Activated T-helper 17 cell treated with anti-CD3 and anti-CD28 coated beads, Interleukin-2, amount 50 U/mL, for 72 hours (primary cell): ENCODE measurements around the gene AUTS2. TPM values are rescaled to one million over a fixed set of nuclear protein-coding genes. Genes with fewer than 3 reads are reported as not detected.

Source experiments
- ATAC-seq: fragments of 150-1000 bp; cut with Tn5 transposase; replicated peaks from 2 replicates; pipeline ENCODE4 v1.10.0; 2021; ENCODE audit warnings: mild to moderate bottlenecking, moderate library complexity
- H3K27ac Mint-ChIP-seq: one replicate; pipeline ENCODE4 v1.8.0; 2022; ENCODE audit warnings: mixed read lengths
- H3K27me3 Mint-ChIP-seq: one replicate; pipeline ENCODE4 v1.8.0; 2022; ENCODE audit warnings: mixed read lengths
- H3K36me3 Mint-ChIP-seq: one replicate; pipeline ENCODE4 v1.8.0; 2022; ENCODE audit warnings: low read depth, mild to moderate bottlenecking, mixed read lengths
- H3K4me1 Mint-ChIP-seq: one replicate; pipeline ENCODE4 v1.8.0; 2022; ENCODE audit warnings: mixed read lengths
- H3K4me3 Mint-ChIP-seq: one replicate; pipeline ENCODE4 v1.8.0; 2022; ENCODE audit warnings: mild to moderate bottlenecking, mixed read lengths
- H3K9me3 Mint-ChIP-seq: one replicate; pipeline ENCODE4 v1.8.0; 2022; ENCODE audit warnings: mixed read lengths
- total RNA-seq, 2 donors: library from RNA; stranded (reverse); gene quantifications; one replicate each; pipeline ENCODE4 v1.2.3, GENCODE V29; 2022

The AUTS2 gene
- total RNA-seq, 2 donors from 2014 or later: 20.1 to 39.9 TPM

GRCh38 chr7:70472601-70473237, 874.4 kb downstream of the AUTS2 start:
- no peak overlapping the region for H3K4me3 Mint-ChIP-seq
- H3K4me1 Mint-ChIP-seq: no peaks in the 10 kb centered on the region
- no peaks in the 10 kb centered on the region for H3K27me3 Mint-ChIP-seq
- H3K36me3 Mint-ChIP-seq: no peaks in the 10 kb centered on the region
- H3K9me3 Mint-ChIP-seq: no peaks in the 10 kb centered on the region
- H3K27ac Mint-ChIP-seq: no peak overlapping the region
- ATAC-seq: no peak

GRCh38 chr7:70474639-70475234, 876.5 kb downstream of the AUTS2 start:
- H3K4me3 Mint-ChIP-seq: no peak overlapping the region

GRCh38 chr7:70477036-70478010, 879.0 kb downstream of the AUTS2 start:
- H3K9me3 Mint-ChIP-seq: peaks cover 4% of the 10 kb centered on the region
- no peaks in the 10 kb centered on the region for H3K36me3 Mint-ChIP-seq
- H3K4me3 Mint-ChIP-seq: no peak overlapping the region
- H3K27ac Mint-ChIP-seq: no peak overlapping the region
- H3K4me1 Mint-ChIP-seq: no peaks in the 10 kb centered on the region
- no peaks in the 10 kb centered on the region for H3K27me3 Mint-ChIP-seq
- ATAC-seq: no peak

More at GRCh38 chr7:70474639-70475234, 876.5 kb downstream of the AUTS2 start:
- no peaks in the 10 kb centered on the region for H3K4me1 Mint-ChIP-seq
- no peak overlapping the region for H3K27ac Mint-ChIP-seq
- no peaks in the 10 kb centered on the region for H3K36me3 Mint-ChIP-seq
- no peaks in the 10 kb centered on the region for H3K9me3 Mint-ChIP-seq
- no peaks in the 10 kb centered on the region for H3K27me3 Mint-ChIP-seq
- ATAC-seq: no peak

DNA sequence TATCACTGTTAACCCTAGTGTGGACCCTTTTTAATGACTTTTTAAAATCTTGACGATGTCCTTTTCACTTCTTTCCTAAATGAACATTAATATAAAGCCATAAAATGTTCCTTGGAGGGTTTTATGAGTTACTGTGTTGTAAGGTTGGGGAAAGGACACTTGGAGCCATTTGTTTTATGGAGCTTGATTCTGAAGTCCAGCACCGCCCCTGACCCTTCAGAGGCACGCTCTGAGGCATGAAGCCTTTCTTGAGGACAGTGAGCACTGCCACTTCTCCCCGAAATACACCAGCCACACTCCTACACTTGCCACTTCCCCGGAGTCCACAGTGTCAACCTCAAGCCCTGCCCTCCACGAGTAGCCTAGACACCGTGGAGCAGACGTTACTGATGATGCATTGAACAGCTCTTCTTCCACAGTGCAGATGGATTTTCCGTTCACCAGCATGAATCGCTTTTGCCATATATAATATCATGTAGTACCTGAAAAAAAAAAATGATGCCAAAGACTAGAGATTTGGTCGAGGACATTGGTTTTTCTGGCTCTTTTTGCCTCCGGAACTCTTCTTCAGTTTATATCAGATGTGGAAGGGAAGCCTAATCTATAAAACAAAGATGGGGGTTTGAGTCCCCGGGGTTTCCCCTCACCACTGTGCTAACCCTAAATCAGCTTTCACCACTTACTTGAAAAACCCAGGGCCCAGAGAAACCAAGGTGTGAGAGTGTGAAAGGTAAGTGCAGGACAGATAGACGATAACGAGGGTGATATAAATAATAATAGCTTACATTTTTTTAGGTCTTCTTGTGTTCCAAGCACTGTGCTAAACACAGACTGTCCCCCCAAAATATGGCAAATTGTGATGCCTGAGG, 881.1 kb downstream of the AUTS2 start:
- H3K27me3 Mint-ChIP-seq: no peaks in the 10 kb centered on the region
- H3K4me3 Mint-ChIP-seq: no peak overlapping the region
- H3K4me1 Mint-ChIP-seq: no peaks in the 10 kb centered on the region
- ATAC-seq: no peak
- no peak overlapping the region for H3K27ac Mint-ChIP-seq
- peaks cover 4% of the 10 kb centered on the region for H3K9me3 Mint-ChIP-seq
- no peaks in the 10 kb centered on the region for H3K36me3 Mint-ChIP-seq

DNA sequence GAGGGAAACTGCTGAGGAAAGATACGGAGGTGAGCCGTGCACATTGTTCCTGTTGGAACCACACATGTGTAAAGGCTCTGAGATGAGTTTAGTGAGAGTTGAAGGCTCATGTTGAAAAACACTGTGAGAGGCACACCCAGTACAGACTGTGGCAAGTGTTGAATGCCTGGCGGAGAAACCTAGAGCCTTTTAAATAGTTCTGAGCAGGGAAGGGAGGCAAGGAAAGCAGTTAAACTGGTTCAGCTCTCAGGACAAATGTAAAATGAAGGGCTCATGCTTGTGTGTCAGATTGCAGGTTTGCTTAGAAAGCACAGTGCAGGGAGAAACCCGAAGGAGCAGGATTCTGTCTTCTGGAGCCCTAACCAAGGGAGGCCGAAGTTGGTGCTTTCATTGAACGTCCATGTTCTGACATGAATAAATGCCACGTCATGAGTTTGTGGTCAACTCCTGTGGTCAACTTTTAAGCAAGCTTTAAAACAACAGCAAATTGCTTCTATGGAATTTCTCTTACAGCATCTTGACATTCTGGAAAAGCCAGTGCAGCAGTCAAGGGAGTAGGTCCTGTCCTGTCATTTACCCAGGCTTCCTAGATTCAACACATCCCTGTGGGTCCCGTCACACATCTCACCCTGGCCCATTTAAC, 882.8 kb downstream of the AUTS2 start:
- Mint-ChIP-seq H3K4me1 (no peaks in the 10 kb centered on the region), H3K27ac (no peak overlapping the region), H3K9me3 (peaks cover 4% of the 10 kb centered on the region)

GRCh38 chr7:70481570-70482123, 883.4 kb downstream of the AUTS2 start:
- Mint-ChIP-seq H3K4me1 (no peaks in the 10 kb centered on the region), H3K36me3 (no peaks in the 10 kb centered on the region), H3K27me3 (no peaks in the 10 kb centered on the region), H3K27ac (no peak overlapping the region), H3K4me3 (no peak overlapping the region), H3K9me3 (peaks cover 4% of the 10 kb centered on the region)
- no peak for ATAC-seq

More for the DNA sequence above, 882.8 kb downstream of the AUTS2 start:
- H3K4me3 Mint-ChIP-seq: no peak overlapping the region
- ATAC-seq: no peak
- H3K36me3 Mint-ChIP-seq: no peaks in the 10 kb centered on the region
- H3K27me3 Mint-ChIP-seq: no peaks in the 10 kb centered on the region

DNA sequence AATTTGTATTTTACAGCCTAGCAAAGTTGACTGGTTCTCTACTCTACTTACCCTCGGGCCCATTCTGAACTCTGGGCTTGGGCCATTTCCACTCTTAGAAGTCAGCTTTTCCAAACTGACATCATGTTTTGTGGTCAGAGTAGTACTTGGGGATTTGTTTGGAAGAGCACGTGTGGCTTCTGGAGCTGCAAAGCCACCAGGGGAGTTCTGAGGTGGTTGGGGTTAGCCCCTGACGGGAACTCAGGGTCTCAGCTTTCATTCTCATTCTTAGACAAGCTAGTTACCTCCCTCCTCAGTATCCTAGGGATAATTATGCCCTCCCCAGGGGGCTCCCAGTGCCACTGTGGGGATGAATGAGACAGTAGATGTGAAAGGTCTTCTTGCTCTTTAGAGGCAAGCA, 886.0 kb downstream of the AUTS2 start:
- Mint-ChIP-seq H3K4me1 (no peaks in the 10 kb centered on the region), H3K27ac (no peak overlapping the region), H3K36me3 (no peaks in the 10 kb centered on the region), H3K4me3 (no peak overlapping the region), H3K9me3 (peaks cover 8% of the 10 kb centered on the region), H3K27me3 (no peaks in the 10 kb centered on the region)
- no peak for ATAC-seq

DNA sequence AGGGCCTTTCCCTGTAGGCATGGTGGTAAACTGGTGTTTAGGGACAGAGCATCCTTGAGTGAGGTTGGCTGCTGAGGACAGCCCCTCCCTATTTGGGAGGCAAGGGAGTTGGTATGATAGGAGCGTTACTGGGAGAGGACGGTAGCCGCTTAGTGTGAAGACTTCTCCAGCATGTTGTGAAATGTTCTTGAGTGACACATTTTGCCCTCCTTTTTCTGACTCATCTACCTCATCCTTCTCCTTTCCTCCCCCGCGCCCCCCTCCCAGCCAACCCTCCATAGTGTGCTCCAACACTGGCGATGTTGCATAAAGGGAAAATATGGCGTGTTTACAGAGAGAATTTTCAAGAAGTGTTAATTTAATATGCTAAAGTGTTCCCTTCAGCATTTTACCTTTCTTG, 888.7 kb downstream of the AUTS2 start:
- no peak for ATAC-seq
- H3K4me3 Mint-ChIP-seq: no peak overlapping the region
- H3K36me3 Mint-ChIP-seq: no peaks in the 10 kb centered on the region
- no peaks in the 10 kb centered on the region for H3K4me1 Mint-ChIP-seq
- H3K27ac Mint-ChIP-seq: no peak overlapping the region
- H3K27me3 Mint-ChIP-seq: no peaks in the 10 kb centered on the region
- peaks cover 4% of the 10 kb centered on the region for H3K9me3 Mint-ChIP-seq

- H3K27me3 Mint-ChIP-seq: no peaks in the 10 kb centered on the region
These were observed 889.2 kb downstream of the AUTS2 start for GRCh38 chr7:70487428-70487827.

DNA sequence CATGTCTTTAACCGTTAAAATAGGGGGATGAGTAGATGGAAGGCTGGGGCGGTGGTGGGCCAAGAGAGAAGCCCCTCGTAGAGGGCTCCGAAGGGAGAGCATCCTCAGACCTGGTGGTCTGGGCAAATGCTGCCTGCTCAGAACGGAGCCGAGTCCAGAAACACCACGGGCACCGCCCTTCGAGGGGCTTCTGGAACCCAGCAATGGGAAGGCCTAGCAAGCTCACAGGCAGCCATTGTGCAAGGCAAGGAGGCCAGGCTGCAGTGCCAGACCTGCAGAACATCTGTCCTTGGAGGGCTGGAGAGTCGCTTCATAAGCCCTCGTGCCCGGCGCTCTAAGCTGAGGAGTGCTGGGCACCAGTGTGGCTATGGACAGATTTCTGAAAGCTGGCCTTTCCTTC, 889.6 kb downstream of the AUTS2 start:
- no peaks in the 10 kb centered on the region for H3K4me1 Mint-ChIP-seq
- H3K27ac Mint-ChIP-seq: no peak overlapping the region
- no peaks in the 10 kb centered on the region for H3K27me3 Mint-ChIP-seq
- H3K4me3 Mint-ChIP-seq: no peak overlapping the region
- H3K36me3 Mint-ChIP-seq: no peaks in the 10 kb centered on the region
- ATAC-seq: no peak
- peaks cover 4% of the 10 kb centered on the region for H3K9me3 Mint-ChIP-seq

More at GRCh38 chr7:70487428-70487827, 889.2 kb downstream of the AUTS2 start:
- ATAC-seq: no peak
- H3K9me3 Mint-ChIP-seq: peaks cover 4% of the 10 kb centered on the region
- no peaks in the 10 kb centered on the region for H3K4me1 Mint-ChIP-seq
- H3K36me3 Mint-ChIP-seq: no peaks in the 10 kb centered on the region
- no peak overlapping the region for H3K27ac Mint-ChIP-seq
- H3K4me3 Mint-ChIP-seq: no peak overlapping the region

- H3K27me3 Mint-ChIP-seq: no peaks in the 10 kb centered on the region
- no peak overlapping the region for H3K4me3 Mint-ChIP-seq
- ATAC-seq: no peak
- H3K36me3 Mint-ChIP-seq: no peaks in the 10 kb centered on the region
- no peak overlapping the region for H3K27ac Mint-ChIP-seq
- H3K4me1 Mint-ChIP-seq: no peaks in the 10 kb centered on the region
- H3K9me3 Mint-ChIP-seq: peaks cover 4% of the 10 kb centered on the region
These were observed 891.5 kb downstream of the AUTS2 start for GRCh38 chr7:70489813-70490212.

DNA sequence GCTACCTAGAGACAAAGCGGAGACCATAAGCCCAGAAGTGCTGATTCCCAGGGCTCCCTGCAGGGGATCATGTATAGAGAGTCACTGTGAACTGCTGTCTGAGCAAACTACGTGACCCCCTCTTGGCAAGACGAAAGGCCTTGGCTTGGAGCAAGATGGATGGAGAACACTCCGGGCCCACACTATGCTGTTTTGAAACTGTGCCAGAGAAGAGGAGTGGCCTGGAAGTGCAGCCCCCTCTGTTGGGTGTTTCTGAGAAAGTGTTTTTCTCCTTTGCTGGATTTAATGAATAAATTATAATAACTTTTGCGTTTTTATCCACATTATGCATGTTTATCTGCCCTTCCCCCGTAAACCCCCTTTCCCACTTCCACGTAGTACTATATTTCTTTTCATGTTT, 894.4 kb downstream of the AUTS2 start:
- peaks cover under 1% of the 10 kb centered on the region for H3K9me3 Mint-ChIP-seq
- no peak overlapping the region for H3K4me3 Mint-ChIP-seq
- no peak overlapping the region for H3K27ac Mint-ChIP-seq
- H3K36me3 Mint-ChIP-seq: no peaks in the 10 kb centered on the region
- no peaks in the 10 kb centered on the region for H3K4me1 Mint-ChIP-seq
- no peak for ATAC-seq
- no peaks in the 10 kb centered on the region for H3K27me3 Mint-ChIP-seq

- no peaks in the 10 kb centered on the region for H3K9me3 Mint-ChIP-seq
- no peaks in the 10 kb centered on the region for H3K36me3 Mint-ChIP-seq
- no peak overlapping the region for H3K27ac Mint-ChIP-seq
- no peaks in the 10 kb centered on the region for H3K27me3 Mint-ChIP-seq
- H3K4me3 Mint-ChIP-seq: no peak overlapping the region
- H3K4me1 Mint-ChIP-seq: no peaks in the 10 kb centered on the region
- no peak for ATAC-seq
These were observed 896.2 kb downstream of the AUTS2 start for GRCh38 chr7:70494225-70495032.
